HG02798 (cell line): ENCODE results near the gene SMG6.
A peak's percentile ranks its signal among the peaks of the same experiment; 100 is the strongest.

Experiments used
- ATAC-seq: cut with Tn5 transposase; IDR thresholded peaks from one replicate; pipeline ENCODE4 v1.9.1; 2021; ENCODE audit warnings: mild to moderate bottlenecking; ENCODE audit not compliant: unreplicated experiment, poor library complexity

SMG6 gene

DNA sequence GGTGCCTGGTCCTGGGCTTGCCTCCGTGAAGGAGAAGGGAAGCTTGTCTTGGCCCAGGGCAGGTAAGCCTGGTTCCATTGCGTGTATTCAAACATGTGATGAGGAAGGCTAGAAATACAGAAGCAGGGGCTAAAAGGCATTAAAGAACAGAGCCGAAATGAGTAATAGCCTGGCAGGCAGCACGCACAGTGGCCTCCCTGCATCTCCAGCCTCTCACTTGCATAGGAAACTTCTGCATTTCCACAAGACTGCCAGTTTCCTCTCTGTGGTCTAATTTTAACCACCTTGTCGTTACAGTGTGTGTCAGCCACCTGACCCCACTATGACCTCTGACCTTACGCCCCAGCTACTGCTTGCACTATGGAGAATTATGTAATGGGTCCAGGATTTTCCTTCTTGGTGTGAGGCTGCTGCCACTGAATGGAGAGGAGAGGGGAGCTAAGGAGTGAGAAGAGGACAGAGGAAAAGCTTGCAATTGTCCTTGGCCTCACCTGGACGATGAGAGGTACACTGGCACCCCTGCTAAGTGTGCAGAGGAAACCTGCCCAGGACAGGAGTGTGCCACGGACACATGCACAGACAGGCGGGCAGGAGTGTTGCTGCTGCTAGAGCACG is 215.9 kb downstream of the SMG6 start:
- ATAC-seq, result peak; percentile 41

GRCh38 chr17:2086306-2086705 is 217.3 kb downstream of the SMG6 start:
- ATAC-seq, result no peak

DNA sequence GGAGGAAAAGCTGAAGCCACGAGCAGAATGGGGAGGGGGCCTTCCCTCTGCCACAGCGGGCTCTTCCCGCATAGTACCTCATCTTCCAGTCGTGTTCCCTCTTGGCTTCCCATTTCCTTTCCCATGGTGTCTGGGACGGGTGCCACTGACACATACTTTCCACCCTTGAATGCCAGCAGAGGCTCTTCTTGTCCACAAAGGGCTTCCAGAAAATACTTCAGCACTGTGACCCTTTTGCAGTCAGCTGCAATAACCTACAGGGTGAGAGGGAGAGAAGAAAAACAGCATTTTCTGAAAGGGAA is 218.0 kb downstream of the SMG6 start:
- ATAC-seq, result no peak

GRCh38 chr17:2084766-2085647 is 218.6 kb downstream of the SMG6 start:
- ATAC-seq, result no peak

- ATAC-seq, result no peak
Observed at GRCh38 chr17:2084036-2084765, 219.4 kb downstream of the SMG6 start.

DNA sequence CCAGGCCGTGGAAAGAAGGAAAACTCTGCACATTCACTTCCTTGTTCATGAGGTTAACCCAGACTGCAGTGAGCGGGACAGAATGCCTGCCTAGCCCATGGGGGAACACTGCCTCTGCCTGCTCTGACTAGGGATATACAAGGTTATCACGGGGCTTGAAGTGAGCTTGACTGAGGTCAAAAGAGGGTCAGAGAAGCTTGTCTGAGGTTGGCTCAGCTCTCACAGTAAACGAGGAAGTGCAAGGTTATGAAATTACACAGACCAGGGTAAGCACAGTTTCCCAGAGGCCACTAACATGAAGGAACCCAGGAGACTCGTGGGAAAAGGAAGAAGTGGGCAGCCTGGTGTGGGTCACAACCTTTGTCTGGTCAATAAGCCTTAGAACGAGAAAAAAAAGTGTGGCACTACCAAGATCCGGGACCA is 220.0 kb downstream of the SMG6 start:
- peak; percentile 39 for ATAC-seq

GRCh38 chr17:2082003-2082781 is 221.4 kb downstream of the SMG6 start:
- ATAC-seq, result no peak

GRCh38 chr17:2081564-2081963 is 222.0 kb downstream of the SMG6 start:
- ATAC-seq, result no peak

- no peak for ATAC-seq
Observed at GRCh38 chr17:2077040-2077439, 226.5 kb downstream of the SMG6 start.

GRCh38 chr17:2076087-2076984 is 227.2 kb downstream of the SMG6 start:
- no peak for ATAC-seq

GRCh38 chr17:2075336-2076086 is 228.1 kb downstream of the SMG6 start:
- no peak for ATAC-seq

GRCh38 chr17:2074919-2075318 is 228.7 kb downstream of the SMG6 start:
- no peak for ATAC-seq

GRCh38 chr17:2071455-2072281 is 231.9 kb downstream of the SMG6 start:
- ATAC-seq, result no peak

- no peak for ATAC-seq
Observed at GRCh38 chr17:2071024-2071385, 232.6 kb downstream of the SMG6 start.

- peak; percentile 82 for ATAC-seq
Observed at GRCh38 chr17:2070241-2071023, 233.2 kb downstream of the SMG6 start.

- no peak for ATAC-seq
Observed at GRCh38 chr17:2068519-2069051, 235.0 kb downstream of the SMG6 start.

GRCh38 chr17:2068031-2068518 is 235.5 kb downstream of the SMG6 start:
- no peak for ATAC-seq
